Central memory CD8-positive, alpha-beta T cell (primary cell): ENCODE data around the gene RGS3.
"Not testable (repeated sequence)": the region's sequence is repeated elsewhere in the genome, so short reads cannot be mapped to it uniquely, and the experiment has no call there.

Experiments used
- ATAC-seq: fragments of 150-1000 bp; cut with Tn5 transposase; replicated peaks from 2 replicates; pipeline ENCODE4 v1.10.0; 2022; ENCODE audit warnings: mild to moderate bottlenecking, moderate FRiP score, moderate number of reproducible peaks; ENCODE audit not compliant: poor library complexity, severe bottlenecking; ENCODE audit errors: extremely low read depth
- DNase-seq, 2 donors: peaks; one replicate each; pipeline ENCODE4 v3.0.0; 2021; ENCODE audit warnings: low spot score in 2 of 2
- H3K27ac Mint-ChIP-seq: one replicate; pipeline ENCODE4 v1.8.0; 2022; ENCODE audit warnings: low read depth, mild to moderate bottlenecking, moderate library complexity, mixed read lengths
- H3K27me3 Mint-ChIP-seq: one replicate; pipeline ENCODE4 v1.8.0; 2022; ENCODE audit warnings: mixed read lengths
- H3K36me3 Mint-ChIP-seq: one replicate; pipeline ENCODE4 v1.8.0; 2022; ENCODE audit warnings: mild to moderate bottlenecking, moderate library complexity, mixed read lengths; ENCODE audit not compliant: insufficient read depth
- H3K4me1 Mint-ChIP-seq: one replicate; pipeline ENCODE4 v1.8.0; 2022; ENCODE audit warnings: mixed read lengths
- H3K4me3 Mint-ChIP-seq: one replicate; pipeline ENCODE4 v1.8.0; 2022; ENCODE audit warnings: mild to moderate bottlenecking, moderate library complexity, mixed read lengths
- H3K9me3 Mint-ChIP-seq: one replicate; pipeline ENCODE4 v1.8.0; 2022; ENCODE audit warnings: mixed read lengths

RGS3 gene

DNA sequence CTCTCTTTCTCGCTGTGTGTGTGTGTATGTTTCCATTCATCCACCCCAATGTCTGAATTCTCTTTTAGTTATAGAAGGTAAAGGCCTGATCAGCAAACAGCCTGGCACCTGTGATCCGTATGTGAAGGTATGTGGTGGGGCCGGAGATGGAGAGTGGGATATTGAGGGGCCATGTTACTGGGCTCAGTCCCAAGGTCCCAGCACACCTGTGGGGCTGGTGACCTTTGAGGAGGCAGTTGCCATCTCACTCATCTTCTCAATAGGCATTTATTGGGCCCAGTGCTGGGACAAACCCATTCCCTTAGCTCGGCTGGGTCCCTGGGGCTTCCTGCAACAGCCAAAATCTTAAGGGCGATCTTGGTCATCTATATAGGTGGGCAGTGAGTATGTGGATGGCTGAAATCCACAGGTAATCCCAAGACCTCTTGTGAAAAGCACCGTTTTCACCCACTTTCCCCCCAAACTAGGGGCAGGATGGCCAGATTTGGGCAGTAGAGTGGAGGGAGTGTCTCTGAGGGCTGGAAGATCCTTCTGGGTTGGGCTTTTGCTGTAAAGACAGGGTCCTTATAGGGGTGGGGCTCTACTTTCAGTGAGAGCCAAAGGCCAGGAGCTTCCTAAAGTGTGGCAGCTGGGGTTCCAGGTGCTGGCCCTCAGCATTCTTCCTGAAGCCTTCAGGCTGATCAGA lies 19.6 kb downstream of the RGS3 start:
- Mint-ChIP-seq H3K27ac (no peak overlapping the region), H3K4me1 (peaks cover 20% of the 10 kb centered on the region), H3K27me3 (no peaks in the 10 kb centered on the region), H3K9me3 (no peaks in the 10 kb centered on the region), H3K4me3 (no peak overlapping the region), H3K36me3 (no peaks in the 10 kb centered on the region)
- no peak for ATAC-seq
- no peak for DNase-seq

DNA sequence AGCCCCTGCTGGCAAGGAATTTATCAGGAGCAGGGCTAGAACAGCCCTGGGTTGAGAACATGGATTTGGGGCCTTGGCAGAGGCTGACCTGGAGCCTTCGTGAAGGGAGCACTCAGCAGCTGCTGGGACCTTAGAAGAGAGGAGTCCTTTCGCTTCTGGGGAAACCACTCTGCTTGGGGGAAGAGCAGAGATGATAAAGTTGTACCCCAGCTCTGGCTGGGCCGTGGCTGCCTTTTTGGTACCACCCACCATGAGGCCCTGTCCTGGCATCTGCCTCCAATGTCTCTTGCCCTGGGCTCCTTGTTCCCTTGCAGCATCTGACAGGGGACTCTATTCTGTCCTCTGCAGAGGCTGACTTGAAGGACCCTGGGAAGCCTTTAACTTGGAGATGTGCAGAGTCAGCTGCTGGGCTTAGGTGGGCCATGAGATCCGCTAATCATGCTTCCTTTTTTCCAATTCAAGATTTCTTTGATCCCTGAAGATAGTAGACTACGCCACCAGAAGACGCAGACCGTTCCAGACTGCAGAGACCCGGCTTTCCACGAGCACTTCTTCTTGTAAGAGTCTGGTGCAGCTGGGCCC lies 20.2 kb downstream of the RGS3 start:
- no peak for DNase-seq
- no peaks in the 10 kb centered on the region for H3K9me3 Mint-ChIP-seq
- H3K4me1 Mint-ChIP-seq, result peaks cover 16% of the 10 kb centered on the region
- no peak overlapping the region for H3K27ac Mint-ChIP-seq
- no peaks in the 10 kb centered on the region for H3K27me3 Mint-ChIP-seq
- H3K4me3 Mint-ChIP-seq, result no peak overlapping the region
- H3K36me3 Mint-ChIP-seq, result no peaks in the 10 kb centered on the region
- ATAC-seq, result no peak

DNA sequence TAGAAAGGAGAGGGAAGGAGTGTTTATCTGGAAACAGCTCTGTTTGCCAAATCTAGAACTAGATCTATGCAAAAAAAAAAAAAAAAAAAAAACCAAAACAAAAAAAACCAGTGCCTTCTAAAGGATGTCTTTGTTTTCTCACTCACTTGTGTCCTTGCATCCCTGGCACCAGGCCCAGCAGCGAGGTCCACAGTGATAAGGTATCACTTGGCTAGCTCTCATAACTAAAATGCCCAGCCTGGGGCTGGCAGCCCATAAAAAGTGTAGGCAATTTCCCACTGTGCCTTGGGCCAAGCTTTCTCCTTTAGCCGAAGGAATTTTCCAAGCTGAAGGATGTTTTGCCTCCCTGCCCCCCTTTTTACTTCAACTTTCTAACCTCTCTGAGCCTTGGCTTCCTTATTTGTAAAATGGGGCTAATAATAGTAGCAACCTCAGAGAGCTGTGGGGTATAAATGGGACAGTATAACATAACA lies 20.8 kb downstream of the RGS3 start:
- peaks cover 11% of the 10 kb centered on the region for H3K4me1 Mint-ChIP-seq
- H3K9me3 Mint-ChIP-seq, result no peaks in the 10 kb centered on the region
- no peaks in the 10 kb centered on the region for H3K36me3 Mint-ChIP-seq
- H3K27me3 Mint-ChIP-seq, result no peaks in the 10 kb centered on the region
- ATAC-seq (no peak), DNase-seq (no peak)
- H3K4me3 Mint-ChIP-seq, result no peak overlapping the region
- no peak overlapping the region for H3K27ac Mint-ChIP-seq

DNA sequence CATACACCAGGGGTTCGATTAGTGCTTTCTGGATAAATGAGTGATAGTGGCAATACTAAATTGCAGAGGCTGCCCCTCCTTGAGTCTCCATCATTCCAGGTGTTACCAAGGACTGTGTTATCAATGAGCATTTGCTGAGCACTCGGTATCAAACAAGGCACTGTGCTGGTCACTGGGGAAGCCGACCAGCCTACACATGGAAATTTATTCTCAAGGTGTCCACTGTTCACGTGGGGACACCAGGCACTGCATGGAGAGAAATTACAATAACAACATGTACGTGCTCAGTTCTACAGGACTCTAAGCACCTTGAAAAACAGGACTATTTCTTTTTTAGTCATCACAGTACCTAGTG lies 22.2 kb downstream of the RGS3 start:
- Mint-ChIP-seq H3K4me3 (no peak overlapping the region), H3K4me1 (peaks cover 5% of the 10 kb centered on the region)
- ATAC-seq, result no peak

DNA sequence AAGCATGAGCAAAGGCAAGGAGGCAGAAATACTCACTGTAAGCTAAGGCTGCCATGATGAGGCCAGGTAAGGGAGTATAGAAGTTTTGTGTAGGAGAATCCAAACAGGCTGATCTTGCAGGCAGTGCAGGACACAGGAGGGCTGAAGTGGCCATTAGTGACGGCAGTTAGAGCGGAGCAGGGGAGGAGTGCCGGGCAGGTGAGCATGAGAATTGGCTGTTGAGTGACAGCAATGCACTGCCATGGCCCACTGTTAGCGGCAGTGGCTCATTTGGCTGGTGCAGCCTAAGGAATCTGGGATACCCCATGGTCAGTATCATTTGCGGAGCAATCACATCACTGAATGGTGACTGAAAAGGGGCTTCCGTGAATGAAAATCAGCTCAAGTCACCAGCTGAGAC lies 22.8 kb downstream of the RGS3 start:
- H3K36me3 Mint-ChIP-seq, result no peaks in the 10 kb centered on the region
- no peaks in the 10 kb centered on the region for H3K9me3 Mint-ChIP-seq
- no peak overlapping the region for H3K27ac Mint-ChIP-seq
- no peak overlapping the region for H3K4me3 Mint-ChIP-seq
- DNase-seq (no peak), ATAC-seq (no peak)
- H3K4me1 Mint-ChIP-seq, result no peaks in the 10 kb centered on the region
- no peaks in the 10 kb centered on the region for H3K27me3 Mint-ChIP-seq

More for the DNA sequence above, 22.2 kb downstream of the RGS3 start:
- no peak for DNase-seq
- Mint-ChIP-seq H3K27ac (no peak overlapping the region), H3K27me3 (no peaks in the 10 kb centered on the region), H3K9me3 (no peaks in the 10 kb centered on the region), H3K36me3 (no peaks in the 10 kb centered on the region)

DNA sequence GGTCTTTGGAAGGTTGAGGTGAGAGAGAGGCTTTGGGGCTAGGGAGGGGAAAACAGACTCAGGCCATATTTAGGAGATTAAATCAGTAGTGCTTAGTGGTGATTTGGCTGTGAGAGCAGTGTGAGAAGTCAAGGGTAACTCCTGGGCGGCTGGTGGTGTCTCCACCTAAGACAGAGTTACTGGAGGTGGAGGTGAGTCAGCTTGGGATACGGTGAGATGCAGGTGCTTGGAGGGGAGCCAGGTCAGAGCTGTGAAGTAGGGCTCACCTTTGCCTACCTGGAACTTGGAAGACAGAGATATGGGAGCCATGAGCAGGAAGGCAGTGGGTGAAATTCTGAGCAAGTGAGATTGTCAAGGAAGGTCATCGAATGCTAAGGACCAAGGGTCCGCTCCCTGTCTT lies 24.5 kb downstream of the RGS3 start:
- DNase-seq, result no peak
- ATAC-seq, result no peak
- no peaks in the 10 kb centered on the region for H3K27me3 Mint-ChIP-seq
- no peaks in the 10 kb centered on the region for H3K9me3 Mint-ChIP-seq
- no peak overlapping the region for H3K27ac Mint-ChIP-seq
- no peak overlapping the region for H3K4me3 Mint-ChIP-seq
- peaks cover 6% of the 10 kb centered on the region for H3K4me1 Mint-ChIP-seq
- H3K36me3 Mint-ChIP-seq, result no peaks in the 10 kb centered on the region

DNA sequence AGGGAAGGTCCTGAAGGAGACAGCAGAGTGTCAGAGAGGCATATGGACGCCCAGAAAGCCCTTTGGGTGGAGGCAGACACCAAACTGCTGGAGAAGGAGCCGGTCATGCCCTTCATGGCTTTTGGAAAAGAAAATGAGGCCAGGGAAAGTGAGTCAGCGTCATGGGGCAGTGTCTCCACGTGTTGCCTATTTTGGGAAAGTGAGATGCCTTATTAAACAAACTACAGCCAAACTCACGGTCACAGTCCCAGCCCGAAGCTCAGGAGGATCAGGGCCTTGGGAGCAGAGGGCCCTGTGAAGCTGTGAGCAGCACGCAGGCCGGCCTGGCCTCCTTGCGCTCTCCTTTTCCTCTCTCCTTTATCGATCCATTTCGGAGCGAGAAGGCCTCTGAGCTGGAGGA lies 25.0 kb downstream of the RGS3 start:
- no peaks in the 10 kb centered on the region for H3K9me3 Mint-ChIP-seq
- DNase-seq (no peak), ATAC-seq (no peak)
- no peaks in the 10 kb centered on the region for H3K27me3 Mint-ChIP-seq
- H3K4me1 Mint-ChIP-seq, result peaks cover 9% of the 10 kb centered on the region
- no peak overlapping the region for H3K4me3 Mint-ChIP-seq
- no peak overlapping the region for H3K27ac Mint-ChIP-seq
- no peaks in the 10 kb centered on the region for H3K36me3 Mint-ChIP-seq

DNA sequence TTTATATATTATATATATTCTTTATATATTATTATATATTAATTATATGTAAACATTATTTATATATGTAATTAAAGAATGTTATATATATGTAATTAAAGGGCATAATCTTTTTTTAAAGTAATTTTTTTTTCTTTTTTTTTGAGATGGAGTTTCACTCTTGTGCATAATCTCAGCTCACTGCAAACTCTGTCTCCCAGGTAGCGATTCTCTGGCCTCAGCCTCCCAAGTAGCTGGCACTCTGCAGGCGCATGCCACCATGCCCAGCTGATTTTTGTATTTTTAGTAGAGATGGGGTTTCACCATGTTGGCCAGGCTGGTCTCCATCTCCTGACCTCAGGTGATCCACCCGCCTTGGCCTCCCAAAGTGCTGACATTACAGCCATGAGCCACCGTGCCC lies 27.6 kb downstream of the RGS3 start:
- H3K36me3 Mint-ChIP-seq, H3K27ac Mint-ChIP-seq, H3K27me3 Mint-ChIP-seq, ATAC-seq, H3K9me3 Mint-ChIP-seq, H3K4me3 Mint-ChIP-seq, DNase-seq, H3K4me1 Mint-ChIP-seq: not testable (repeated sequence)

DNA sequence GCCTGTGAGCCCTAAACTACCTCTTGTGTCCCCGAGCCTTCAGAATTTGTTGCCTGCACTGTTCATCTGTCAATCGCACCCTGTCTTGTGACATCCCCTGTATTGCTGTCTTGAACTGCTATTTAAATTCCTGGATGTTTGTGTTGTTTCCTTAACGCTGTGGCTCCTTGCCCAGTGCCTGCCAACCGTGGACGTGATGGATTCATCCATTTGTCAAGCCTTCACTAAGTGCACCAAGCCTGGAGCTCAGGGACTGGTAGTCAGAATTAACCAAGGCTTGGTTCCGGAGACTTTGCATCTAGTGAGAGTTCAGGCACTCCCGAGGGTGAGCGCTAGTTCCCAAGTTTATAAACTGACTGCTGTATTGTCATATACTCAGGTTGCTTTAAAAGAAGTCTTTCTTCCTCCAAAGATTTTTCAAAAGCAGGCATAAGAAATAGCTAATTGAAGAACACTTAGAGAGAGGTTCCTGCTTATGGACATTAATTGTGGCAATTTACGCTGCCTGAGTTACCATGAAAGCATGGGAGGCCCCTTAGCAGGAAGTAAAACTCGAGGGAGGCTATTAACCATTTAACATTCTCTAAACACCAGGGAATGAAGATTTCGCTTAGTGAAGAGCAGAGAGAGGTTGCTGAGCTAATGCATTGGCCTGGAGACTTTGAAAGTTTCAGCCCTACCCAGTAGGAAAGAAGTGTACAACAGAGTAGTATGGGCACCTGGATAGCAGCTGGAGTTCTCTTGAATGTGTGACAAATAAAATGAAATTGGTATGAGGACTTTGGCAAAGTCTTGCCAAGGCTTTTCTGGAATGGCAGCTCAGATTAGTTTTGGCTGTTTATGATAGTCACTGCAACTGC lies 29.0 kb downstream of the RGS3 start:
- ATAC-seq (no peak), DNase-seq (no peak)
- Mint-ChIP-seq H3K9me3 (no peaks in the 10 kb centered on the region), H3K27ac (no peak overlapping the region), H3K36me3 (no peaks in the 10 kb centered on the region), H3K4me3 (no peak overlapping the region), H3K27me3 (no peaks in the 10 kb centered on the region), H3K4me1 (peaks cover 9% of the 10 kb centered on the region)

DNA sequence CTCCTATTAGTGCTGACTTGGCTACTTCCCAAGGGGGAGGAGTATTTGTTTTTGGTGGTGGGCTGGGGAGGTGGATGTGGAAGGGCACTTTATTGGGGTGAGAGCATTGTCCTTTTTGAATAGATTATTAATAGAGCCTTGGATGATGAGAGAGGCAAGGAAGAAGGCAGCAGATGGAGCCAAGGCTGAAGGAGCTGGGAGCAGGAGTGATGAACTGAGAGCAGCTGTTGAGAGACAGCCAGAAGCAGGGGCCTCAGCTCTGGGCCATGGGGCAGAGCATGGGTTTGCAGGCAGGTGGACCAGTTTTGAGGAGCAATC lies 29.6 kb downstream of the RGS3 start:
- no peak overlapping the region for H3K4me3 Mint-ChIP-seq
- no peaks in the 10 kb centered on the region for H3K27me3 Mint-ChIP-seq
- no peaks in the 10 kb centered on the region for H3K36me3 Mint-ChIP-seq
- peaks cover 9% of the 10 kb centered on the region for H3K4me1 Mint-ChIP-seq
- no peak for DNase-seq
- H3K27ac Mint-ChIP-seq, result no peak overlapping the region
- no peak for ATAC-seq
- no peaks in the 10 kb centered on the region for H3K9me3 Mint-ChIP-seq

DNA sequence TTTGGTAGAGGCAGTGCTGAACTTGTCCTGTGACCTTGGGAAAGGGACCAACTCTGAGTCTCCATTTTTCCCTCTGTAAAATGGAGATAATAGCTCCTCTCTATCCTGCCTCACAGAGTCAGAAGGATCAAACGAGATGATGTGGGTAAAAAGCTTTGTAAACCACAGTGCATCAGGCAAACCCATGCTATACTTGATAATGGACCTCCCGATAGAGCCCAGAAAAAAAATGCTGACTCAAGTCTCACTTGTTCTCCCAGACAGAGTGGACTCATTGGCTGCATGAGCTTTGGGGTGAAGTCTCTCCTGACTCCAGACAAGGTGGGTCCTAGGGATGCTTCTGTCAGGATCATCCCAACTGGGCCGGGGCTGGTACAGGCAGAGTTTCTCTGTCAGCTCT lies 32.0 kb downstream of the RGS3 start:
- H3K36me3 Mint-ChIP-seq, result no peaks in the 10 kb centered on the region
- H3K27ac Mint-ChIP-seq, result no peak overlapping the region
- ATAC-seq, result no peak
- H3K9me3 Mint-ChIP-seq, result no peaks in the 10 kb centered on the region
- no peaks in the 10 kb centered on the region for H3K27me3 Mint-ChIP-seq
- no peak for DNase-seq
- no peak overlapping the region for H3K4me3 Mint-ChIP-seq
- peaks cover 17% of the 10 kb centered on the region for H3K4me1 Mint-ChIP-seq

DNA sequence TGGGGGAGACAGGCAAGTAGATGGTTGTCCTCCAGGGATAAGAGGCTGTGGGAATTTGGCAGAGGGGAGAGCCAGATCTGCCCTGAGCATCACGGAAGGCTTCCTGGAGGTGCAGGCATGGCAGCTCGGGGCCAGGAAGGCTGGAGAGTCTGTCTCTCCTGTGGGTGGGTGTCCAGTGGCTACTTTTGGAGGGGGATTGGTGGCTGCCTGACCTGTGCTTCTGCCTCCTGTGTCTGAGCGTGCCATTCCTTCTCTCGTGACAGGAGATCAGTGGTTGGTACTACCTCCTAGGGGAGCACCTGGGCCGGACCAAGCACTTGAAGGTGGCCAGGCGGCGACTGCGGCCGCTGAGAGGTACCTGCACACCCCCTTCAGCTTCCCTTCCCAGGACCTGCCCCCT lies 33.5 kb downstream of the RGS3 start:
- peaks cover 17% of the 10 kb centered on the region for H3K4me1 Mint-ChIP-seq
- H3K27me3 Mint-ChIP-seq, result no peaks in the 10 kb centered on the region
- no peak overlapping the region for H3K4me3 Mint-ChIP-seq

More for the DNA sequence above, 33.5 kb downstream of the RGS3 start:
- Mint-ChIP-seq H3K27ac (no peak overlapping the region), H3K36me3 (no peaks in the 10 kb centered on the region), H3K9me3 (no peaks in the 10 kb centered on the region)
- no peak for DNase-seq
- ATAC-seq, result no peak
